Naive B cell (primary cell): ENCODE measurements around the gene PPM1L. TPM values are rescaled to one million over a fixed set of nuclear protein-coding genes. Genes with fewer than 3 reads are reported as not detected.
A peak's percentile ranks its signal among the peaks of the same experiment; 100 is the strongest.

Source experiments
- ATAC-seq, 2 donors: fragments of 150-1000 bp; cut with Tn5 transposase; 2 replicates each; pipeline ENCODE4 v1.10.0; 2021; ENCODE audit warnings: low read depth in 2 of 2, mild to moderate bottlenecking in 2 of 2, moderate library complexity in 2 of 2
- DNase-seq: peaks from one replicate; pipeline ENCODE4 v3.0.0; 2022
- H3K27ac Mint-ChIP-seq, 6 donors: one replicate each; pipeline ENCODE4 v1.8.0; 2020 to 2022; ENCODE audit warnings: mild to moderate bottlenecking in 6 of 6, mixed read lengths in 6 of 6, moderate library complexity in 5 of 6, inconsistent platforms in 2 of 6
- H3K27me3 Mint-ChIP-seq, 3 donors: one replicate each; pipeline ENCODE4 v1.8.0; 2021 to 2022; ENCODE audit warnings: mixed read lengths in 3 of 3, mild to moderate bottlenecking in 1 of 3
- H3K36me3 Mint-ChIP-seq, 2 donors: one replicate each; pipeline ENCODE4 v1.8.0; 2020 to 2022; ENCODE audit warnings: mixed read lengths in 2 of 2, inconsistent platforms in 1 of 2, mild to moderate bottlenecking in 1 of 2
- H3K4me1 Mint-ChIP-seq, 3 donors: one replicate each; pipeline ENCODE4 v1.8.0; 2020 to 2022; ENCODE audit warnings: mixed read lengths in 3 of 3, inconsistent platforms in 1 of 3, mild to moderate bottlenecking in 1 of 3, moderate library complexity in 1 of 3
- H3K4me3 Mint-ChIP-seq, 8 donors: one replicate each; pipeline ENCODE4 v1.8.0; 2020 to 2022; ENCODE audit warnings: mild to moderate bottlenecking in 8 of 8, mixed read lengths in 8 of 8, moderate library complexity in 8 of 8, inconsistent platforms in 2 of 8
- H3K9me3 Mint-ChIP-seq, 7 donors: one replicate each; pipeline ENCODE4 v1.8.0; 2020 to 2022; ENCODE audit warnings: mixed read lengths in 7 of 7, mild to moderate bottlenecking in 5 of 7, inconsistent platforms in 2 of 7, moderate library complexity in 1 of 7
- polyA plus RNA-seq, 6 donors: library from polyadenylated mRNA; unstranded; fragments of 300-500 nt; fragmentation: Illumina TruSeq; gene quantifications; one replicate each; pipeline ENCODE4 v1.2.3, GENCODE V29; 2021; ENCODE audit warnings: low read depth in 6 of 6

Gene PPM1L
- polyA plus RNA-seq, 6 donors from 2014 or later, result 0.49 to 2.4 (median 2.1) TPM; not detected in 1

GRCh38 chr3:160825311-160825800 is 69.3 kb downstream of the PPM1L start:
- Mint-ChIP-seq H3K36me3 (no peaks in the 10 kb centered on the region), H3K27me3 (no peaks in the 10 kb centered on the region), H3K4me1 (no peaks in the 10 kb centered on the region), H3K9me3 (peaks cover 0 to 2% (median 0%) of the 10 kb centered on the region in 7 donors), H3K4me3 (no peak overlapping the region), H3K27ac (no peak overlapping the region)
- DNase-seq, result no peak
- ATAC-seq, result no peak

- H3K4me1 Mint-ChIP-seq, result no peaks in the 10 kb centered on the region
- no peak overlapping the region for H3K27ac Mint-ChIP-seq
- DNase-seq (no peak), ATAC-seq (no peak)
- no peak overlapping the region for H3K4me3 Mint-ChIP-seq
- H3K27me3 Mint-ChIP-seq, result no peaks in the 10 kb centered on the region
- no peaks in the 10 kb centered on the region for H3K36me3 Mint-ChIP-seq
- H3K9me3 Mint-ChIP-seq, result peaks cover 0 to 2% (median 0%) of the 10 kb centered on the region in 7 donors
Observed at GRCh38 chr3:160826408-160826807, 70.4 kb downstream of the PPM1L start.

- H3K9me3 Mint-ChIP-seq, result peaks cover 0 to 2% (median 0%) of the 10 kb centered on the region in 7 donors
- no peak overlapping the region for H3K4me3 Mint-ChIP-seq
- DNase-seq (no peak), ATAC-seq (no peak)
- H3K36me3 Mint-ChIP-seq, result no peaks in the 10 kb centered on the region
- no peak overlapping the region for H3K27ac Mint-ChIP-seq
- H3K4me1 Mint-ChIP-seq, result no peaks in the 10 kb centered on the region
- H3K27me3 Mint-ChIP-seq, result no peaks in the 10 kb centered on the region
Observed at GRCh38 chr3:160826991-160827390, 71.0 kb downstream of the PPM1L start.

- Mint-ChIP-seq H3K9me3 (peaks cover 0 to 3% (median 0%) of the 10 kb centered on the region in 7 donors), H3K4me3 (peak overlapping the region in 1 of 8 donors; percentile 30), H3K27me3 (no peaks in the 10 kb centered on the region), H3K36me3 (no peaks in the 10 kb centered on the region), H3K27ac (no peak overlapping the region), H3K4me1 (no peaks in the 10 kb centered on the region)
- DNase-seq, result no peak
- no peak for ATAC-seq
Observed at GRCh38 chr3:160827516-160827915, 71.5 kb downstream of the PPM1L start.

GRCh38 chr3:160828880-160829279 is 72.8 kb downstream of the PPM1L start:
- no peaks in the 10 kb centered on the region for H3K36me3 Mint-ChIP-seq
- H3K27ac Mint-ChIP-seq, result no peak overlapping the region

GRCh38 chr3:160829486-160830009 is 73.5 kb downstream of the PPM1L start:
- H3K36me3 Mint-ChIP-seq, result no peaks in the 10 kb centered on the region
- peaks cover 2 to 9% (median 4%) of the 10 kb centered on the region in 7 donors for H3K9me3 Mint-ChIP-seq
- H3K4me1 Mint-ChIP-seq, result no peaks in the 10 kb centered on the region
- H3K4me3 Mint-ChIP-seq, result no peak overlapping the region
- no peaks in the 10 kb centered on the region for H3K27me3 Mint-ChIP-seq
- ATAC-seq (no peak), DNase-seq (no peak)
- peak overlapping the region in 1 of 6 donors; percentile 39 for H3K27ac Mint-ChIP-seq

More at GRCh38 chr3:160828880-160829279, 72.8 kb downstream of the PPM1L start:
- H3K9me3 Mint-ChIP-seq, result peaks cover 0 to 9% (median 3%) of the 10 kb centered on the region in 7 donors
- no peak overlapping the region for H3K4me3 Mint-ChIP-seq
- no peaks in the 10 kb centered on the region for H3K27me3 Mint-ChIP-seq
- no peaks in the 10 kb centered on the region for H3K4me1 Mint-ChIP-seq
- DNase-seq (no peak), ATAC-seq (no peak)

- H3K4me1 Mint-ChIP-seq, result no peaks in the 10 kb centered on the region
- DNase-seq, result no peak
Observed at GRCh38 chr3:160830796-160831195, 74.8 kb downstream of the PPM1L start.

GRCh38 chr3:160831401-160831800 is 75.4 kb downstream of the PPM1L start:
- no peaks in the 10 kb centered on the region for H3K36me3 Mint-ChIP-seq
- no peak overlapping the region for H3K4me3 Mint-ChIP-seq
- no peak for ATAC-seq
- no peaks in the 10 kb centered on the region for H3K4me1 Mint-ChIP-seq
- no peak for DNase-seq
- no peak overlapping the region for H3K27ac Mint-ChIP-seq
- peaks cover 3 to 13% (median 6%) of the 10 kb centered on the region in 7 donors for H3K9me3 Mint-ChIP-seq
- H3K27me3 Mint-ChIP-seq, result no peaks in the 10 kb centered on the region

More at GRCh38 chr3:160830796-160831195, 74.8 kb downstream of the PPM1L start:
- no peaks in the 10 kb centered on the region for H3K36me3 Mint-ChIP-seq
- no peak for ATAC-seq
- H3K27me3 Mint-ChIP-seq, result no peaks in the 10 kb centered on the region
- no peak overlapping the region for H3K4me3 Mint-ChIP-seq
- peaks cover 3 to 13% (median 7%) of the 10 kb centered on the region in 7 donors for H3K9me3 Mint-ChIP-seq
- no peak overlapping the region for H3K27ac Mint-ChIP-seq

GRCh38 chr3:160837394-160837980 is 81.5 kb downstream of the PPM1L start:
- ATAC-seq (no peak), DNase-seq (no peak)
- Mint-ChIP-seq H3K27me3 (no peaks in the 10 kb centered on the region), H3K36me3 (no peaks in the 10 kb centered on the region), H3K27ac (peak overlapping the region in 1 of 6 donors; percentile 43), H3K4me1 (peaks cover 0 to 17% (median 5%) of the 10 kb centered on the region in 3 donors), H3K9me3 (peaks cover 7 to 20% (median 13%) of the 10 kb centered on the region in 7 donors), H3K4me3 (peak overlapping the region in 1 of 8 donors; percentile 17)

- no peak overlapping the region for H3K4me3 Mint-ChIP-seq
- ATAC-seq (no peak), DNase-seq (no peak)
- H3K36me3 Mint-ChIP-seq, result no peaks in the 10 kb centered on the region
- H3K27me3 Mint-ChIP-seq, result no peaks in the 10 kb centered on the region
- H3K9me3 Mint-ChIP-seq, result peaks cover under 1 to 26% (median 6%) of the 10 kb centered on the region in 7 donors
- peaks cover 0 to 17% (median 5%) of the 10 kb centered on the region in 3 donors for H3K4me1 Mint-ChIP-seq
- H3K27ac Mint-ChIP-seq, result no peak overlapping the region
Observed at GRCh38 chr3:160840590-160840989, 84.6 kb downstream of the PPM1L start.

- peaks cover 0 to 16% (median 5%) of the 10 kb centered on the region in 3 donors for H3K4me1 Mint-ChIP-seq
- ATAC-seq, result no peak
- H3K27ac Mint-ChIP-seq, result no peak overlapping the region
- H3K4me3 Mint-ChIP-seq, result no peak overlapping the region
- no peaks in the 10 kb centered on the region for H3K27me3 Mint-ChIP-seq
- H3K9me3 Mint-ChIP-seq, result peaks cover 0 to 26% (median 6%) of the 10 kb centered on the region in 7 donors
- H3K36me3 Mint-ChIP-seq, result no peaks in the 10 kb centered on the region
- DNase-seq, result no peak
Observed at GRCh38 chr3:160841455-160841854, 85.4 kb downstream of the PPM1L start.

- DNase-seq (no peak), ATAC-seq (no peak)
- H3K27ac Mint-ChIP-seq, result peak overlapping the region in 1 of 6 donors; percentile 28
- no peaks in the 10 kb centered on the region for H3K36me3 Mint-ChIP-seq
- H3K4me1 Mint-ChIP-seq, result peaks cover 0 to 11% (median 3%) of the 10 kb centered on the region in 3 donors
- peaks cover 0 to 26% (median 6%) of the 10 kb centered on the region in 7 donors for H3K9me3 Mint-ChIP-seq
- H3K4me3 Mint-ChIP-seq, result no peak overlapping the region
- H3K27me3 Mint-ChIP-seq, result no peaks in the 10 kb centered on the region
Observed at GRCh38 chr3:160842021-160843005, 86.3 kb downstream of the PPM1L start.

- Mint-ChIP-seq H3K36me3 (peaks cover 0 to 4% of the 10 kb centered on the region in 2 donors), H3K9me3 (peaks cover 0 to 7% (median 0%) of the 10 kb centered on the region in 7 donors), H3K27ac (no peak overlapping the region), H3K27me3 (no peaks in the 10 kb centered on the region), H3K4me1 (no peaks in the 10 kb centered on the region), H3K4me3 (no peak overlapping the region)
- DNase-seq (no peak), ATAC-seq (no peak)
Observed at GRCh38 chr3:160851629-160852210, 95.7 kb downstream of the PPM1L start.
